HG02642 (cell line): ENCODE measurements around the gene STAG2.
"Not testable (repeated sequence)": the region's sequence is repeated elsewhere in the genome, so short reads cannot be mapped to it uniquely, and the experiment has no call there.

Experiments used
- ATAC-seq: cut with Tn5 transposase; IDR thresholded peaks from one replicate; pipeline ENCODE4 v1.9.1; 2021; ENCODE audit warnings: mild to moderate bottlenecking; ENCODE audit not compliant: unreplicated experiment, poor library complexity

Gene STAG2

GRCh38 chrX:124028182-124028581 lies 66.7 kb downstream of the STAG2 start:
- ATAC-seq: no peak

DNA sequence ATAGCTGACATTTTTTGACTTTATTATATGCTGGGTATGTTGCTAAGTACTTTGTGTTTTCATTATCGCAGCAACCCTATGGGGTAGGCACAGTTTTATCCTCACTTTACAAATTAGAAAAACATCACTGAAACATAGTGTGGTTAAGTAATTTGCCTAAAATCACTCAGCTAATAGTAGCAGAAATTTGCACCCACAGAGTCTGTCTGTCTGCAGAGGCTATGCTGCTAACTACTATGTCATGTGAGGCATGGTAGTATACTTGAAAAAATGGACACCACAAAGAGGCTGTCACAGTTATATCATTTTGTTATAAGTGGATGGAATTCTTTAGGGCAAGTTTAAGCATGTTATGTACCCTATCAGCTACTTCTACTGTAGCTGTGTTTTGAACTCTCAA lies 69.0 kb downstream of the STAG2 start:
- peak; percentile 85 for ATAC-seq

DNA sequence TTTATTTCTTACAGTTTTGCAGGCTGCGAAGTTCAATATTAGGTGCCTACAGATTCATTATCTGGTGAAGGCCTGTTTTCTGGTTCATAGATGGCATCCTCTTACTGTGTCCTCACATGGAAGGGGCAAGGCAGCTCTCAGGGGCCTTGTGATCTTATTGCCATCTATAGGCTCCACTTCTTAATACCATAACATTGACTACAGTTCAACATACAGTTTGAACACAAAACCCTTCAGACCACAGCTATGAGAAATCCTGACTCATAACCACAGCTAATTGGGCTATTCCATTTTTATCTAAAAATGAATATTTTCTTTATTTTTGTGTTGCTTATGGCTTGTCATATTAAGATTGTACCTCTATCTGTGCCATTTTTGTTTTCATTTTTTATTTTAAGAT lies 72.3 kb downstream of the STAG2 start:
- ATAC-seq: no peak

DNA sequence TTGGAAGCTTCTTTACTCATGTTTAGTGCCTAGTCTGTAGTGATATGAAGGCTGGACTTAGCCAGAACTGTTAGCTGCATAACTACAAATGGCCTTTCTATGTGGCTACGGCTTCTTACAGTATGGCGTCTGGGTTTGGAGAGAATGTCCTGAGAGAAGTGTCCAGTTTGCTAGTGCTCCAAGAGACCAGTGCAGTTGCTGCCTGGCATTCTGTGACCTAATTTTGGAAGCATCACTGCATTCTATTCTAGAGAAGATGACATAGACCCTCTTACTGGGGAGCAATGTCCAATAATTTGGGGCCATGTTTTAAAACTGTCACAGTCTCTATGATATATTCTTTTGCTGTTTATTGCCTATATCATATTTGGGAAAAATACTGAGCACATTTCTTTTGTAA lies 74.2 kb downstream of the STAG2 start:
- ATAC-seq: no peak

- ATAC-seq: no peak
Measured at GRCh38 chrX:124042042-124042441, 80.5 kb downstream of the STAG2 start.

GRCh38 chrX:124045109-124045508 lies 83.6 kb downstream of the STAG2 start:
- no peak for ATAC-seq

DNA sequence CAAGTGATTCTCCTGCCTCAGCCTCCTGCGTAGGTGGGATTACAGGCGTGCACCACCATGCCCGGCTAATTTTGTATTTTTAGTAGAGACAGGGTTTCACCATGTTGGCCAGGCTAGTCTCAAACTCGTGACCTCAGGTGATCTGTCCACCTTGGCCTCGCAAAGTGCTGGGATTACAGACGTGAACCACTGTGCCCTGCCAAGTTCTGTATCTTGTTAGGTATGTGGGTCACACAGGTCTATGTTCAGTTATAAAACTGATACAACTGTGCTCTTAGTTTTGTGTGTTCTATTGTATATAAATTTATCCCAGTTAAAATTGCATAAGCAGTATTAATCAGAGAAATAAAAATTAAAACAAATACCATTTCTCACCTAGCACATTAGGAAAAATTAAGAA lies 122.9 kb downstream of the STAG2 start:
- not testable (repeated sequence) for ATAC-seq

- ATAC-seq: no peak
Measured at GRCh38 chrX:124085063-124085462, 123.6 kb downstream of the STAG2 start.

DNA sequence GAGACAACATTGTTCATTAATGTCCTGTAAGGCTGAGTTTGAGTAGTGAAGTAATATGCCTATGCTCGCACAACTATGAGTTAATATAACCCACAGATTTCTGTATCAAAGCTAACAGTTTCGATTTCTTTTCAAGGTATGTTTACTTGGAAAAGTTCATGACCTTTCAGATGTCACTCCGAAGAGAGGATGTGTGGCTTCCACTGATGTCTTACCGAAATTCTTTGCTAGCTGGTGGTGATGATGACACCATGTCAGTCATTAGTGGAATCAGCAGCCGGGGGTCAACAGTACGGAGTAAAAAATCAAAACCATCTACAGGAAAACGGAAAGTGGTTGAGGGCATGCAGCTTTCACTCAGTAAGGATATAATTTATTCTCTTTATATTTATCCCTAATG lies 124.9 kb downstream of the STAG2 start:
- no peak for ATAC-seq

GRCh38 chrX:124087000-124087746 lies 125.7 kb downstream of the STAG2 start:
- ATAC-seq: no peak

DNA sequence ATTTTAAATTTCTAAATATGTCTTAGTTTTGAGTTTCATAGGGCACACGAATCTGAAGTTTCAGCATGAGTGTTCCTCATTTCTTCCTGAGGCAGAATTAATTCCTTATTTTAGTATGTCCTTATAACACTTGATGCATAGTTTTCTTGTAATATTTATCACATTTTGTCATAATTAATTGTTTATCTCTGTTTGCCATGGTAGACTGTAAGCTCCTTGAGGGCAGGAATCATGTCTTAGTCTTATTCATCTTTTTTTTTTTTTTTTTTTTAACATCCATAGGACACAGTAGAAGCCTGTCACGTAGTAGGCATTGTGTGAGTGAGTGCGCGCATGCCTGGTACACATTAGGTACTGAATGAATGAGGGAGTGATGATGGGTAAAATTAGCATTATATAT lies 131.7 kb downstream of the STAG2 start:
- ATAC-seq: no peak

DNA sequence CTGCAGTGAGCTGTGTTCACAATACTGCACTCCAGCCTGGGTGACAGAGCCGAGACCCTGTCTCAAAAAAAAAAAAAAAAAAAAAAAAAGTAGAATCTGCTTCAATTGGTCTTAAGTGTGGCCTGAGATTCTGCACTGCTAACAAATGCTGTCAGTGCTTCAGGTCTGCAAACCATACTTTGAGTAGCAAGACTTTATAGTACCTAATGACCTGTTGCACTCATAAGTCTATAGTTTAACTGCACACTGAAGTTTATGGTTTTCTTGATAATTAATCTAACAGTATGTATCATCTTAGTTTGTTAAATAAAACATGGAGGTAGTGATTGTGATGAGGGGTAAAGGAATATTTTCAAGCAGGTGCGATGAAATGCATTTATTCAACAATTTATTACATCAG lies 135.6 kb downstream of the STAG2 start:
- ATAC-seq: no peak

GRCh38 chrX:124098089-124098488 lies 136.6 kb downstream of the STAG2 start:
- ATAC-seq: no peak

DNA sequence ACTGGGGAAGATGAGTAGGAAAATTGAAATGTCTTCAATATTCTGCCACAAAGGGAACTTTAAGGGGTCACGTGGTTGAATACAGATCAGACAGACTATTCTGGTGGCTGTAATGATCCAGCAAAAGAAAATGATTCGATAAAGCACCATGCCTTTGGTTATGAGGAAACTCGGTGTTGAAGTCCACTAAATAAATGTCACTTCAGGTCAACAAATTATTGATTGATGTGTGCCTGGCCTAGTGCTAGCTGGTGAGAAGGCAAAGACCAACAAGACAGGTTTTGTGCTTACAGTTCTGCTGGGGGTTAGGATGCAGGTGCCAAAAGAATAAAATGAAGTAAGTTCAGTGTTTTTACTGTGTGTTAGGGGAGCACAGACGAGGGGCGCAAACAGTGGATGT lies 142.5 kb downstream of the STAG2 start:
- no peak for ATAC-seq

- ATAC-seq: not testable (repeated sequence)
Measured at GRCh38 chrX:124104512-124104911, 143.0 kb downstream of the STAG2 start.

GRCh38 chrX:124113621-124114600 lies 152.4 kb downstream of the STAG2 start:
- ATAC-seq: no peak

DNA sequence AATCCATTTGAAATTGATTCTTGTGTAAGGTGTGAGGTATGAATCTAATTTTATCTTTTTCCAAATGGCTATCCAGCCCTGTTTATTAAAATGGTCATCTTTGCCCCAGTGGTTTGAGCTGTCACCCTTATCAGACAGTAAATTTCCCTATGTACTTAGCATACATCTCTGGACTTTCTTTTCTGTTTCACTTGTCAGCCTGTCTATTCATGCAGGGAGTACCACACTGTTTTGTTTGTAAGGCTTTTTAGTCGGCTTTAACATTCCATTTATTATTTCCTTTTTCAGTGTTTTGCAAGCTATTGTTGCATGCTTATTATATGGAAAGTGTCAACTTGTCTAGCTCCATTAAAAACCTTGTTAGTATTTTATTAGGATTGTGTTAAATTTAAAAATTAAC lies 155.8 kb downstream of the STAG2 start:
- ATAC-seq: no peak

DNA sequence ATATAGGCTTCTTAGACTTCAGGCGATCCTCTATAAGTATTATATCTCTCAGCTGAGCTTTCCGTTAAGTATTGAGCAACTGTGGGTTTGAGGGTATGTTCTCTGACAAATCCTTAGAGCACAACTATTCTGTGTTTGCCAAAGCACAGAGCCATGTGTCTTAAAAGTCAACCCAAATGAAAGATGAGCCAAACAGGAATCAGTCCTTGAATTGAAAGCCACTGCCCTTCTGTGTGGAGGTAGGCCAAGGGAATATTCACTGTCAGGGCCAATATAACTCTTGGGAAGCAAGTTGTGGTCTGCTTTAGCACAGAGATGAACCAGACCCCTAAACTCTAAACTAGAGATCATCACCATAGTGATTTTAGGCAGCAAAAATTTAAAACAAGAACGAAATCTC lies 164.0 kb downstream of the STAG2 start:
- ATAC-seq: no peak

DNA sequence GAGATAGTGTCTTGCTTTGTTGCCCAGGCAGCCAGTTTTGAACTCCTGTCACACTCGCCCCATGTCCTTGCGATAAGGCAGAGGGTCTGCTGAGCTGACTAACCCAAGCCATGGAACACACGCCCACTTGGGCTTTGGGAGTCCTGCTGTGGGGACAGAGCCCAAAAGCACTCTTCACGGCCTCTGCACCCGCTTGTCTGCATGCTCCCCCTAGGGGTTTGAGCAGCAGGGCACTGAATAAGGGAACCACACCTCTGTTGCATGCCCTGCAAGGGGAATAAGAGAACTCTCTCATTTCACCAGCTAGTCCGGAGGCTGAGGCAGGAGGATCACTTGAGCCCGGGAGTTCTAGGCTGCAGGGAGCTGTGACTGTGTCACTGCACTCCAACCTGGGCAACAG lies 166.0 kb downstream of the STAG2 start:
- ATAC-seq: no peak

DNA sequence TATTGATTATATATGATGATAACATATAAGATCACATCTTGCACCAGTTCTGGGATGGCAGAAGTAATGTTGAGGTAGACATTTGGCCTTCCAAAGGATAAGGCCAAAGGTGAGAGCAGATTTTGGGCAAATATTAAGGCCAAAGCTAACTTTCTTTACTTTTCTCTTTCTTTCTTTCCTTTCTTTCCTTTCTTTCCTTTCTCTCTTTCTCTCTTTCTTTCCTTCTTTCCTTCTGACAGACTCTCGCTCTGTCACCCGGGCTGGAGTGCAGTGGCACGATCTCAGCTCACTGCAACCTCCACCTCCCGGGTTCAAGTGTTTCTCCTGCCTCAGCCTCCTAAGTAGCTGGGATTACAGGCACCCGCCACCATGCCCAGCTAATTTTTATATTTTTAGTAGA lies 170.9 kb downstream of the STAG2 start:
- ATAC-seq: not testable (repeated sequence)

- no peak for ATAC-seq
Measured at GRCh38 chrX:124145749-124146148, 184.2 kb downstream of the STAG2 start.
